ENCODE results near the gene SLC35F3.

DNA sequence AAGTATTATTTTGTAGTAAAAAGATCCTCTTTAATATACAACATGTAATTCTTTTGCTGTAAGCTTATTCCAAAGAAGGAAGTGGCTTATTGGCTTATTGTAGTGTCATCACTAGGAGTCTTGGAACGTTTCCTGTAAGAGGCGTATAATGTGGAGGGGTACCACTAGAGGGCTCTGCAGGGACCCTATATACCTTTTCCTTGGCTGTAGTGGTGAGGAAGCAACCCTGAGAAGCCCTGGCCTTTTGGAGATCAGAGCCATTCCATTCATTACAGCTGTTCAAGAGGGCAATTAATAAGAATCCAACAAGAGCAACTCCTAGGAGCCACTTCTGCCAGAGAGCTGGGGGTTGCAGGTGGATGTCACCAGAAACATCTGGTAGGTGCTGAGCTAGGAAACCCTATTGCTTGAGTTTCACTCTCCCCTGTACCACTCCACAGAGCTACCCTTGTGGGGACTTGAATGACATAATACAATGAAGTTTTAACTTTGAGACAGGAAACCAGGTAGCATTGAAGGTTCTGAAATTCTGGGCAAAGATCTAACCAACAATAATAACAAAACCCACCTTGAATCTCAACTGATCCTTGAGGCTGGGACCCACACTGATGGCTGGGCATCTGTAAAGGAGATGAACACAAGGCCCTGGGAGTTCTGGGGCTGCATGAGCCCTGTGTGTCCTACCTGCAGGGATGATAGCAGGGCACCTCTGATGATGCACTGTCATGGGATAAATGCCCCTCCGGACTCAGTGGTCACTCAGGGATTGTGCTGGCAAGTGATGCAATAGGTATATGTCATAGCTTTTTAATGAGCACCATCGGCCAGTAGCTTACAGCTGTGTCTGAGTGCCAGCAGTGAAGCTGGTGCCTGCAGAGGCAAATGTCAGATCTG is 308.5 kb downstream of the SLC35F3 start:
- TF ChIP-seq, protein P1, sequence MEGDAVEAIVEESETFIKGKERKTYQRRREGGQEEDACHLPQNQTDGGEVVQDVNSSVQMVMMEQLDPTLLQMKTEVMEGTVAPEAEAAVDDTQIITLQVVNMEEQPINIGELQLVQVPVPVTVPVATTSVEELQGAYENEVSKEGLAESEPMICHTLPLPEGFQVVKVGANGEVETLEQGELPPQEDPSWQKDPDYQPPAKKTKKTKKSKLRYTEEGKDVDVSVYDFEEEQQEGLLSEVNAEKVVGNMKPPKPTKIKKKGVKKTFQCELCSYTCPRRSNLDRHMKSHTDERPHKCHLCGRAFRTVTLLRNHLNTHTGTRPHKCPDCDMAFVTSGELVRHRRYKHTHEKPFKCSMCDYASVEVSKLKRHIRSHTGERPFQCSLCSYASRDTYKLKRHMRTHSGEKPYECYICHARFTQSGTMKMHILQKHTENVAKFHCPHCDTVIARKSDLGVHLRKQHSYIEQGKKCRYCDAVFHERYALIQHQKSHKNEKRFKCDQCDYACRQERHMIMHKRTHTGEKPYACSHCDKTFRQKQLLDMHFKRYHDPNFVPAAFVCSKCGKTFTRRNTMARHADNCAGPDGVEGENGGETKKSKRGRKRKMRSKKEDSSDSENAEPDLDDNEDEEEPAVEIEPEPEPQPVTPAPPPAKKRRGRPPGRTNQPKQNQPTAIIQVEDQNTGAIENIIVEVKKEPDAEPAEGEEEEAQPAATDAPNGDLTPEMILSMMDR (IDR thresholded peaks at IDR 0.05; ENCODE audit: low read depth, low read length, poor library complexity, severe bottlenecking): peak; percentile 52
- no peak for TF ChIP-seq EZH2phosphoT487 (IDR thresholded peaks at IDR 0.05; ENCODE audit: borderline replicate concordance, low read length)
